ENCODE results near the gene PSMB10. TPM values are rescaled to one million over a fixed set of nuclear protein-coding genes. Genes with fewer than 3 reads are reported as not detected.
A peak's percentile ranks its signal among the peaks of the same experiment; 100 is the strongest.

The PSMB10 gene
- total RNA-seq, 6 donors from 2014 or later = 48.2 to 106 (median 60.6) TPM

- WGBS, 2 donors = 68 to 69% methylated on average over 5 of the region's 5 CpGs
- TF ChIP-seq POLR2AphosphoS5 (IDR thresholded peaks at IDR 0.05) = no peak
- no peak for TF ChIP-seq CTCF (IDR thresholded peaks at IDR 0.05)
- TF ChIP-seq POLR2A (IDR thresholded peaks at IDR 0.05) = no peak
- TF ChIP-seq EP300 (IDR thresholded peaks at IDR 0.05) = no peak
Measured at GRCh38 chr16:67922221-67922620, 14.4 kb downstream of the PSMB10 start.

GRCh38 chr16:67919622-67920221, 16.9 kb downstream of the PSMB10 start:
- Histone ChIP-seq H3K27me3 (no peaks in the 10 kb centered on the region), H3K36me3 (peaks cover 0 to 27% (median 4%) of the 10 kb centered on the region in 4 donors), H3K4me1 (peaks cover 20 to 53% (median 26%) of the 10 kb centered on the region in 4 donors), H3K27ac (no peak overlapping the region), H3K4me3 (no peak overlapping the region), H3K9me3 (no peaks in the 10 kb centered on the region)
- DNase-seq (no peak), ATAC-seq (ENCODE audit: low FRiP score in 2 of 2) (peak in 1 of 2 donors; percentile 75)
- no peak for TF ChIP-seq EP300 (IDR thresholded peaks at IDR 0.05)
- TF ChIP-seq POLR2A (IDR thresholded peaks at IDR 0.05) = no peak
- TF ChIP-seq CTCF (IDR thresholded peaks at IDR 0.05) = no peak
- TF ChIP-seq POLR2AphosphoS5 (IDR thresholded peaks at IDR 0.05) = no peak
- WGBS, 2 donors = 90 to 95% methylated on average over 6 of the region's 6 CpGs

More at GRCh38 chr16:67922221-67922620, 14.4 kb downstream of the PSMB10 start:
- Histone ChIP-seq H3K4me3 (no peak overlapping the region), H3K4me1 (peaks cover 18 to 60% (median 23%) of the 10 kb centered on the region in 4 donors), H3K9me3 (no peaks in the 10 kb centered on the region), H3K27me3 (no peaks in the 10 kb centered on the region), H3K27ac (peak overlapping the region in 1 of 4 donors; percentile 49), H3K36me3 (peaks cover 0 to 25% (median 6%) of the 10 kb centered on the region in 4 donors)
- ATAC-seq (ENCODE audit: low FRiP score in 2 of 2) = no peak
- DNase-seq = no peak

- Histone ChIP-seq H3K36me3 (peaks cover 0 to 22% (median 4%) of the 10 kb centered on the region in 4 donors), H3K9me3 (no peaks in the 10 kb centered on the region), H3K4me1 (peaks cover 20 to 41% (median 26%) of the 10 kb centered on the region in 4 donors), H3K27me3 (no peaks in the 10 kb centered on the region), H3K27ac (peak overlapping the region in 3 of 4 donors; percentile 10 to 63 (median 16)), H3K4me3 (no peak overlapping the region)
- ATAC-seq (ENCODE audit: low FRiP score in 2 of 2) = peak in 1 of 2 donors; percentile 20
- WGBS, 2 donors = 62 to 69% methylated on average over 4 of the region's 4 CpGs
- peak in 1 of 2 donors; percentile 44 for DNase-seq
- no peak for TF ChIP-seq EP300 (IDR thresholded peaks at IDR 0.05)
- TF ChIP-seq POLR2AphosphoS5 (IDR thresholded peaks at IDR 0.05) = no peak
- TF ChIP-seq CTCF (IDR thresholded peaks at IDR 0.05) = no peak
- no peak for TF ChIP-seq POLR2A (IDR thresholded peaks at IDR 0.05)
Measured at GRCh38 chr16:67917852-67918236, 18.8 kb downstream of the PSMB10 start.

- Histone ChIP-seq H3K4me3 (no peak overlapping the region), H3K4me1 (peaks cover 20 to 38% (median 25%) of the 10 kb centered on the region in 4 donors), H3K27me3 (no peaks in the 10 kb centered on the region), H3K27ac (peak overlapping the region in 3 of 4 donors; percentile 10 to 63 (median 16)), H3K9me3 (no peaks in the 10 kb centered on the region), H3K36me3 (peaks cover 0 to 24% (median 4%) of the 10 kb centered on the region in 4 donors)
- TF ChIP-seq POLR2A (IDR thresholded peaks at IDR 0.05) (no peak), POLR2AphosphoS5 (IDR thresholded peaks at IDR 0.05) (no peak), EP300 (IDR thresholded peaks at IDR 0.05) (no peak), CTCF (IDR thresholded peaks at IDR 0.05) (no peak)
- no peak for ATAC-seq (ENCODE audit: low FRiP score in 2 of 2)
- WGBS, 2 donors = 54 to 68% methylated on average over 4 to 5 of the region's 6 CpGs
- DNase-seq = peak in 1 of 2 donors; percentile 42
Measured at GRCh38 chr16:67917140-67917851, 19.4 kb downstream of the PSMB10 start.

All from upper lobe of left lung (tissue), 6 donors.